Epithelial cell of proximal tubule (primary cell): ENCODE data around the gene PPP1R13B. TPM values are rescaled to one million over a fixed set of nuclear protein-coding genes. Genes with fewer than 3 reads are reported as not detected.

Experiments
- DNase-seq: peaks from one replicate; pipeline ENCODE4 v3.0.0-alpha.2; 2011; ENCODE audit warnings: low read depth
- H3K4me3 ChIP-seq: 2 replicates; pipeline ENCODE4 v1.5.1; 2011; ENCODE audit warnings: low read depth, mild to moderate bottlenecking, low read length
- total RNA-seq: library from RNA; depleted of rRNA; stranded (reverse); fragments of >200 nt; gene quantifications from 2 replicates; pipeline ENCODE4 v1.2.3, GENCODE V29; 2015
- TF ChIP-seq, protein P1 (sequence below): conservative IDR thresholded peaks from 2 replicates; pipeline ENCODE4 v1.5.1; 2012; ENCODE audit warnings: low read depth, mild to moderate bottlenecking, low read length

The PPP1R13B gene
- total RNA-seq, 1 donor from 2014 or later = 11.1 TPM

- DNase-seq = no peak
- TF ChIP-seq, protein P1, sequence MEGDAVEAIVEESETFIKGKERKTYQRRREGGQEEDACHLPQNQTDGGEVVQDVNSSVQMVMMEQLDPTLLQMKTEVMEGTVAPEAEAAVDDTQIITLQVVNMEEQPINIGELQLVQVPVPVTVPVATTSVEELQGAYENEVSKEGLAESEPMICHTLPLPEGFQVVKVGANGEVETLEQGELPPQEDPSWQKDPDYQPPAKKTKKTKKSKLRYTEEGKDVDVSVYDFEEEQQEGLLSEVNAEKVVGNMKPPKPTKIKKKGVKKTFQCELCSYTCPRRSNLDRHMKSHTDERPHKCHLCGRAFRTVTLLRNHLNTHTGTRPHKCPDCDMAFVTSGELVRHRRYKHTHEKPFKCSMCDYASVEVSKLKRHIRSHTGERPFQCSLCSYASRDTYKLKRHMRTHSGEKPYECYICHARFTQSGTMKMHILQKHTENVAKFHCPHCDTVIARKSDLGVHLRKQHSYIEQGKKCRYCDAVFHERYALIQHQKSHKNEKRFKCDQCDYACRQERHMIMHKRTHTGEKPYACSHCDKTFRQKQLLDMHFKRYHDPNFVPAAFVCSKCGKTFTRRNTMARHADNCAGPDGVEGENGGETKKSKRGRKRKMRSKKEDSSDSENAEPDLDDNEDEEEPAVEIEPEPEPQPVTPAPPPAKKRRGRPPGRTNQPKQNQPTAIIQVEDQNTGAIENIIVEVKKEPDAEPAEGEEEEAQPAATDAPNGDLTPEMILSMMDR = no peak
- no peak overlapping the region for H3K4me3 ChIP-seq
These were observed 105.5 kb downstream of the PPP1R13B start for GRCh38 chr14:103741876-103742275.

- TF ChIP-seq, protein P1 = no peak
- DNase-seq = no peak
- no peak overlapping the region for H3K4me3 ChIP-seq
These were observed 106.2 kb downstream of the PPP1R13B start for GRCh38 chr14:103740991-103741689.

DNA sequence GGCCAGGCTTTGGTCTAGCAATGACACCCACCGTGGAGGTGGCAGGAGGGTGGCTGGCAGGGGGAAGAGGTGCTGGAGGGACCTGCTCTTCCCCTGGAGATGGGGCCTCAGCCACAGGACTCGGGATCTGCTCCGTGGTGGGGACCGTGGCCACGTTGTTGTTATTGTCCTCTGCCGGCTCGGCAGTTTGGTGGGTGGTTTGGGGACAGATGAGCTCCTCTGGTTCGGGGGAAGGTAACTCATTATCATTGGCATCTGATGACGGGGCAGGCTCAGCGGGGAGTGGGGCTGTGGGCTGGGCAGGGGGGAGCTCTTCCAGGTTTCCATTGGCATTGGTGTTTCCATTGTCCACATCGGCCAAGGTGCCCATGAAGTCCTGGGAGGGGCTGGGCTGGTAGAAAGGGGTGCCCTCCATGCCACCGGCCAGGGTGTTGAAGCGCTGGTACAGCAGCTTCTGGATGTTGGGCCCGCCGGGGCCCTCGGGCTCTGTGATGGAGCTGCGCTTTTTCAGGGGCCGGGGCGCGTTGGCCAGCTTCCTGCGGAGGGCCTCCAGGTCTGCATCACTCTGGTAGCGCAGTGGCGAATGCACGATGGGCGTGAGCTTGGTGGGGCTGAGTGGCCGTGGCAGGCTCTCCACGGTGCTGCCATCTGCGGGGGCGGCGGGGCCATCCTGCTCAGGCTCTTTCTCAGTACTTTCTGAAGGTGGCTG, 107.4 kb downstream of the PPP1R13B start:
- DNase-seq = no peak
- TF ChIP-seq, protein P1 = no peak
- no peak overlapping the region for H3K4me3 ChIP-seq

DNA sequence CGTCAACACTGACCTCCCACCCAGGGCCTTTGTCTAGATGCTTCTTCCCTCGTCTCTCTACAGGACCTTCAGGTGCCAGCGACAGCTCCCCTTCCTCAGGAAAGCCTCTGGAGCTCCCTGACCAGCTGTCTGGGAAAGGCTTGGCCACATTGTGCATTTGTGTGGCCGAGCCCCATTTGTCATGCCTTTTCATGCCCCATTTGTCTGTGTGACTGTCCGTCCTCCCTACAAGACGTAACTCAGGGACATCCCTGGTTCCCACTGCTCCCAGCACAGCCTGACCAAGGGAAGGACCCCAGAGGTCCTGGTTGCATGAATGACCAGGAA, 107.9 kb downstream of the PPP1R13B start:
- H3K4me3 ChIP-seq = no peak overlapping the region
- TF ChIP-seq, protein P1 = no peak
- no peak for DNase-seq

GRCh38 chr14:103738701-103739451, 108.5 kb downstream of the PPP1R13B start:
- DNase-seq = no peak
- TF ChIP-seq, protein P1 = no peak
- no peak overlapping the region for H3K4me3 ChIP-seq

DNA sequence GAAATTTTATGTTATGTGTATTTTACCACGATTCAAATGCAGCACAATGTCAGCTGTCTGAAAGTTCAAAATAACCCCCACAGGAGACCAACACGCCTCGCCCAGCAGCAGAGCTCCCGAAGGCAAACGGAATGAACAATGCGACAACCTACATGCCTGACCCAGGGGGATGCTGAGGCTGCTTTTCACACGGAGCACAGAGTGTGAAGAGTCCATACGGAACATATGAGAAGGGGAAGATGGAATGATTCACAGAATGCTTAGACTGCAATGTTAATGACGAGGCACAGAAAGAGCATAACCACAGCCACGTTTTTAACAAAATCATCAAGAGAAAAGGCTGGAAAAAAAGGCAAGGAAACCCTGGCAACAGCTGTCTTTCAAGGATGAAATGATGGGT, 109.2 kb downstream of the PPP1R13B start:
- H3K4me3 ChIP-seq = no peak overlapping the region
- DNase-seq = no peak

More for the DNA sequence above, 109.2 kb downstream of the PPP1R13B start:
- TF ChIP-seq, protein P1 = no peak
